ENCODE results near the gene DNAJC21. TPM values are rescaled to one million over a fixed set of nuclear protein-coding genes. Genes with fewer than 3 reads are reported as not detected.

Gene DNAJC21
- total RNA-seq, 1 donor: 32.6 TPM

GRCh38 chr5:35002459-35002858, 73.1 kb downstream of the DNAJC21 start:
- DNase-seq (ENCODE audit: low read depth): no peak
- TF ChIP-seq CTCF (IDR thresholded peaks at IDR 0.05; ENCODE audit: insufficient read depth, low read length): no peak
- no peak overlapping the region for H3K4me3 ChIP-seq (ENCODE audit: low read depth, low read length)

GRCh38 chr5:35003018-35003957, 73.9 kb downstream of the DNAJC21 start:
- DNase-seq (ENCODE audit: low read depth): peak; percentile 59
- no peak overlapping the region for H3K4me3 ChIP-seq (ENCODE audit: low read depth, low read length)
- peak; percentile 84 for TF ChIP-seq CTCF (IDR thresholded peaks at IDR 0.05; ENCODE audit: insufficient read depth, low read length)

GRCh38 chr5:35004200-35004599, 74.8 kb downstream of the DNAJC21 start:
- DNase-seq (ENCODE audit: low read depth): no peak
- TF ChIP-seq CTCF (IDR thresholded peaks at IDR 0.05; ENCODE audit: insufficient read depth, low read length): no peak
- no peak overlapping the region for H3K4me3 ChIP-seq (ENCODE audit: low read depth, low read length)

GRCh38 chr5:35004771-35005170, 75.4 kb downstream of the DNAJC21 start:
- no peak for TF ChIP-seq CTCF (IDR thresholded peaks at IDR 0.05; ENCODE audit: insufficient read depth, low read length)
- no peak overlapping the region for H3K4me3 ChIP-seq (ENCODE audit: low read depth, low read length)

More at GRCh38 chr5:35004771-35005170, 75.4 kb downstream of the DNAJC21 start:
- DNase-seq (ENCODE audit: low read depth): no peak

Other genes with a start within 250 kb of the DNAJC21 start
- 0.36 TPM in 1 of 2 replicates, not detected in the other for gene TTC23L, start 90.4 kb upstream of the DNAJC21 start, total RNA-seq (ENCODE audit: low replicate concordance)
- 14.7 and 38.6 TPM in 2 replicates for gene RAD1, start 14.1 kb upstream of the DNAJC21 start, total RNA-seq (ENCODE audit: low replicate concordance)
- gene BRIX1, start 13.8 kb upstream of the DNAJC21 start, total RNA-seq (ENCODE audit: low replicate concordance): 31.3 and 41.9 TPM in 2 replicates
- gene AGXT2, start 118.4 kb downstream of the DNAJC21 start, total RNA-seq (ENCODE audit: low replicate concordance): not detected in 2 replicates